Gastroesophageal sphincter (tissue), 4 donors: Measurements from ENCODE around the gene HOGA1. TPM values are rescaled to one million over a fixed set of nuclear protein-coding genes. Genes with fewer than 3 reads are reported as not detected.

ENCODE experiments used
- ATAC-seq: fragments of 150-250 bp; one replicate; pipeline ENCODE4 v1.9.1; 2016; ENCODE audit warnings: mild to moderate bottlenecking, moderate library complexity
- H3K27ac ChIP-seq, 4 donors: fragments of 200-600 bp; sonication (generic) in 3 of 4; 1 replicate in 3 of 4; 2 replicates in 1 of 4; pipeline ENCODE4 v1.5.1; 2016 to 2019
- H3K27me3 ChIP-seq: fragments of 200-600 bp; sonication (generic); one replicate; pipeline ENCODE4 v1.5.1; 2019
- H3K36me3 ChIP-seq, 2 donors: fragments of 200-600 bp; sonication (generic); one replicate each; pipeline ENCODE4 v1.5.1; 2019; ENCODE audit warnings: control low read depth in 1 of 2
- H3K4me1 ChIP-seq, 3 donors: fragments of 200-600 bp; sonication (generic); 1 replicate in 2 of 3; 2 replicates in 1 of 3; pipeline ENCODE4 v1.5.1; 2016 to 2019; ENCODE audit warnings: control low read depth in 2 of 3
- H3K4me3 ChIP-seq, 2 donors: fragments of 200-600 bp; sonication (generic); one replicate each; pipeline ENCODE4 v1.5.1; 2019; ENCODE audit warnings: mild to moderate bottlenecking in 1 of 2, moderate library complexity in 1 of 2
- H3K9me3 ChIP-seq, 3 donors: fragments of 200-600 bp; sonication (generic); one replicate each; pipeline ENCODE4 v1.5.1; 2017 to 2019; ENCODE audit warnings: control low read depth in 2 of 3
- EP300 ChIP-seq: sonication (generic); formaldehyde crosslinking; IDR thresholded peaks from one replicate; pipeline ENCODE4 v1.6.1; 2017; ENCODE audit warnings: antibody characterized with exemption, mild to moderate bottlenecking
- POLR2A ChIP-seq, 2 donors: fragments of 450-650 bp; IDR thresholded peaks; one replicate each; pipeline ENCODE4 v1.6.1; 2017; ENCODE audit warnings: antibody characterized with exemption in 2 of 2, mild to moderate bottlenecking in 2 of 2, moderate library complexity in 1 of 2
- POLR2AphosphoS5 ChIP-seq: sonication (generic); formaldehyde crosslinking; IDR thresholded peaks from one replicate; pipeline ENCODE4 v1.6.1; 2017; ENCODE audit warnings: antibody characterized with exemption
- WGBS, 2 donors: methylation state at CpG; one replicate each; pipeline ENCODE4 v1.1.5; 2018; ENCODE audit warnings: low coverage in 1 of 2; 5-methylcytosine and 5-hydroxymethylcytosine counted together
- total RNA-seq, 4 donors: library from RNA; depleted of rRNA; stranded (reverse); fragments of >200 nt; gene quantifications; one replicate each; pipeline ENCODE4 v1.1.0, GENCODE V29; 2016
- TF ChIP-seq, protein P1 (sequence below), 4 experiments: fragments of 200-600 bp in 2 of 4; fragments of 450-650 bp in 2 of 4; sonication (generic) in 1 of 4; IDR thresholded peaks; one replicate each; pipeline ENCODE4 v1.5.1; 2017 to 2019; ENCODE audit warnings: antibody characterized with exemption in 4 of 4, mild to moderate bottlenecking in 2 of 4, moderate library complexity in 2 of 4

HOGA1 gene
- total RNA-seq, 4 donors from 2014 or later, result 0.62 to 2.5 (median 1.1) TPM

GRCh38 chr10:97587183-97587582, 3.0 kb downstream of the HOGA1 start:
- no peak overlapping the region for H3K27ac ChIP-seq
- TF ChIP-seq POLR2A (IDR thresholded peaks at IDR 0.05) (no peak), EP300 (no peak), POLR2AphosphoS5 (no peak)
- TF ChIP-seq, protein P1, sequence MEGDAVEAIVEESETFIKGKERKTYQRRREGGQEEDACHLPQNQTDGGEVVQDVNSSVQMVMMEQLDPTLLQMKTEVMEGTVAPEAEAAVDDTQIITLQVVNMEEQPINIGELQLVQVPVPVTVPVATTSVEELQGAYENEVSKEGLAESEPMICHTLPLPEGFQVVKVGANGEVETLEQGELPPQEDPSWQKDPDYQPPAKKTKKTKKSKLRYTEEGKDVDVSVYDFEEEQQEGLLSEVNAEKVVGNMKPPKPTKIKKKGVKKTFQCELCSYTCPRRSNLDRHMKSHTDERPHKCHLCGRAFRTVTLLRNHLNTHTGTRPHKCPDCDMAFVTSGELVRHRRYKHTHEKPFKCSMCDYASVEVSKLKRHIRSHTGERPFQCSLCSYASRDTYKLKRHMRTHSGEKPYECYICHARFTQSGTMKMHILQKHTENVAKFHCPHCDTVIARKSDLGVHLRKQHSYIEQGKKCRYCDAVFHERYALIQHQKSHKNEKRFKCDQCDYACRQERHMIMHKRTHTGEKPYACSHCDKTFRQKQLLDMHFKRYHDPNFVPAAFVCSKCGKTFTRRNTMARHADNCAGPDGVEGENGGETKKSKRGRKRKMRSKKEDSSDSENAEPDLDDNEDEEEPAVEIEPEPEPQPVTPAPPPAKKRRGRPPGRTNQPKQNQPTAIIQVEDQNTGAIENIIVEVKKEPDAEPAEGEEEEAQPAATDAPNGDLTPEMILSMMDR (IDR thresholded peaks at IDR 0.05), result no peak
- no peaks in the 10 kb centered on the region for H3K36me3 ChIP-seq
- 80% methylated on average over 1 of the region's 2 CpGs; no CpG with 5 or more reads in 1 of the 2 donors for WGBS, 2 donors
- H3K4me1 ChIP-seq, result no peaks in the 10 kb centered on the region
- ATAC-seq, result no peak
- no peaks in the 10 kb centered on the region for H3K27me3 ChIP-seq
- no peak overlapping the region for H3K4me3 ChIP-seq
- H3K9me3 ChIP-seq, result no peaks in the 10 kb centered on the region

DNA sequence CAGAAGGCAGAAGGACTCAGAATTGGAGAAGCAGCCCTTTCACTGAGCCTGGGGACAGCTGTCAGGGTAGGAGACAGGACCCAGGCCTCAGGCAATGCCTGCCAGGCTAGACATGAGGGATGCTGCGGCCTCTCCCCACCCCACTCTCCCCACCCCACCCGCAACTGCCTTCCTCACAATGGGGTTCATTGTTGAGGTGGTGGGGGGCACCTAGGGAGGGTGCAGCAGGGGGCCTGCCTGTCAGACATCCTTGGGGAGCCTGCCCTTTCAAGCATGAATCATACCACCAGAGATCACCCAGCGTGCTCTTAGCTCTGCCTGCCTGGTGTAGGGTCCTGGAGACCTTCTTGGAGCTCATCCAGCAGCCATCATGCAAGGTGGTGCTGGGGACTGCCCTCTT, 5.3 kb downstream of the HOGA1 start, which contains the start of gene C10orf62:
Gene C10orf62 (plus strand): TSS at position 243 of the 400 bp plus-strand sequence. CDS start 177 bp downstream, outside the sequence.
- H3K4me3 ChIP-seq, result no peak within 1 kb of the TSS
- no peaks in the 10 kb centered on the region for H3K9me3 ChIP-seq
- ATAC-seq, result no peak
- TF ChIP-seq POLR2A (IDR thresholded peaks at IDR 0.05), result no peak
- no peak for TF ChIP-seq EP300
- TF ChIP-seq POLR2AphosphoS5, result no peak
- TF ChIP-seq, protein P1 (IDR thresholded peaks at IDR 0.05), result no peak
- WGBS, 2 donors, result no CpG with 5 or more reads among the region's 3 CpGs
- H3K27ac ChIP-seq, result no peak within 1 kb of the TSS
- H3K27me3 ChIP-seq, result no peaks in the 10 kb centered on the region
- peaks cover 0 to 16% (median 5%) of the 10 kb centered on the region in 3 donors for H3K4me1 ChIP-seq
- no peaks in the 10 kb centered on the region for H3K36me3 ChIP-seq

DNA sequence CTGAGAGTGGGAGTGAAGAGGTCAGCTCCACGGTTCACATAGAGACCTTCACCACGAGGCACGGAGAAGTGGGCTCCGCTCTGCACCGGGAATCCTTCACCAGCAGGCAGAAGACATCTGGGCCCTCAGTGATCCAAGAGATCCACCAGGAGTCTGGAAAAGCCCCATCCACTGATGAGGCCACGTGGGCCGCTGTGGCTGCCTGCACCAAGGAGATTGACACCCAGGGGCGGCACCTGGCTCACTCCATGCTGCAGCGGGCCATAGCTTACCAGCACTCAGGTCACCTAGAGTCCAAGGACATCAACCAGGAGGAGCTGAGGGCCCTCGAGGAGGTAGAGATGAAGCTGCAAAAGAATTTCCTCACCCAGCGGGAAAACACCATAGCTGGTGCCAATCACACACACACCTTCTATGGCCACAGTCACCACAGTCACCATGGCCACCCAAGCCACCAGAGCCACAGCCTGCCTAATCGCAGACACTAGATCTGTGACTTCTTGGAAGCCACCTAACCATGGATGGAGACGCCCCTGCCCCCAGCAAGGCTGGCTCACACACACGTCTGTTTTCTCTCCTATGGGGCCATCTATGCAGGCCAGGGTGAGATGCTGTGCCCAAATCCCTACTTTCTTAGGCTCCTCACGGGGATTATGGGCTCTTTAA, 6.0 kb downstream of the HOGA1 start:
- H3K36me3 ChIP-seq, result no peaks in the 10 kb centered on the region
- no peaks in the 10 kb centered on the region for H3K27me3 ChIP-seq
- H3K4me1 ChIP-seq, result peaks cover 0 to 22% (median 10%) of the 10 kb centered on the region in 3 donors
- no peak overlapping the region for H3K4me3 ChIP-seq
- no peak overlapping the region for H3K27ac ChIP-seq
- ATAC-seq, result no peak
- H3K9me3 ChIP-seq, result no peaks in the 10 kb centered on the region
- no peak for TF ChIP-seq POLR2A (IDR thresholded peaks at IDR 0.05)
- TF ChIP-seq POLR2AphosphoS5, result no peak
- TF ChIP-seq, protein P1 (IDR thresholded peaks at IDR 0.05), result no peak
- TF ChIP-seq EP300, result no peak
- WGBS, 2 donors, result 80% methylated on average over 1 to 2 of the region's 15 CpGs

DNA sequence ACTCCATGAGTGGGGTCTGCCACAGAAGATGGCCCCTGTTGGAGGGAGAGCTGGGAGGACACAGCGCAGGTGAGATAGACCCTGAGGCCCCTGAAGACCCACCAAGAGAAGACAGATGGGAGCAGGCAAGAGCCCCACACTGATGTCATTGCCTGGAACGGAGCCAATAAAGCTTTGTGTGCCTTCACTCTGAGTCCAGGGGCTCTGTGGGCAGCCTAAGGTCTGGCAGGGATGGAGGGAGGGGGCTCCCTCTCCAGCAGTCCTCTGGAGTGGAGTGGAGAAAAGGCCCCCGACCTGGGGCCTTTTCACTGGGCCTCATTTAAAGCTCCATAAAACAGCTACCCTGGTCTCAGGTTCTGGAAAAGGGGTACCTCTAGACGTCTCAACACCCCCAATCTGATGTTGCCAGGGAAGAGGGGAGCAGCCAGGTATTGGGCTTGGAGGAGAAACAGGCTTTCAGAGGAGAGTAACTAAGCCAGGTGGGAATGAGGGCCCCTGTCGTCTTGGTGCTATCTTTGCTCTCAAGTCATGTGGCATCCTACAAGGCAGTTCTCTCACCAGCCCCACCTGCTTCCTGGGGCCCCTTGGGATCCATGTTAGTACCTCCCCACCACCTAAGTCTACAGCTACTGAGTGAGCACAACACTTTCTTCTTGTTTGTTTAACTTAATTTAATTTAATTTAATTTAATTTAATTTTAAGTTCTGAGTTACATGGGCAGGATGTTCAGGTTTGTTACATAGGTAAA, 6.7 kb downstream of the HOGA1 start:
- TF ChIP-seq POLR2A (IDR thresholded peaks at IDR 0.05), result no peak
- TF ChIP-seq, protein P1 (IDR thresholded peaks at IDR 0.05), result no peak
- no peak for ATAC-seq
- WGBS, 2 donors, result 53 to 80% methylated on average over 2 to 4 of the region's 5 CpGs

More for the DNA sequence above, 6.7 kb downstream of the HOGA1 start:
- peaks cover 0 to 29% (median 17%) of the 10 kb centered on the region in 3 donors for H3K4me1 ChIP-seq
- H3K27me3 ChIP-seq, result no peaks in the 10 kb centered on the region
- H3K36me3 ChIP-seq, result no peaks in the 10 kb centered on the region
- no peak overlapping the region for H3K27ac ChIP-seq
- H3K9me3 ChIP-seq, result no peaks in the 10 kb centered on the region
- H3K4me3 ChIP-seq, result no peak overlapping the region
